ENCODE measurements around the gene HOXA1. TPM values are rescaled to one million over a fixed set of nuclear protein-coding genes. Genes with fewer than 3 reads are reported as not detected.

HOXA1 gene
- total RNA-seq, 2 experiments from 2014 or later: 0.12 to 0.14 TPM

GRCh38 chr7:27099453-27100370, 3.9 kb upstream of the HOXA1 start:
- CTCF ChIA-PET: interaction anchor here (0.8 to 1.1 kb wide), 2 partner anchors 11 to 16 kb away, joined by 3 to 4 read pairs; no protein-coding TSS in a partner anchor
- ATAC-seq (no peak), DNase-seq (no peak)
- POLR2A ChIA-PET: interaction anchor here (0.6 kb wide), 1 partner anchor 44 kb away, joined by 4 read pairs; no protein-coding TSS in a partner anchor
- H3K4me3 Mint-ChIP-seq: no peak overlapping the region
- peaks cover 41% of the 10 kb centered on the region for H3K4me1 Mint-ChIP-seq
- no peak overlapping the region for H3K27ac Mint-ChIP-seq
- intact Hi-C loops (cut with DNase I, micrococcal nuclease): loop anchor here (5.0 to 10.0 kb wide), 7 partner anchors 33 to 1237 kb away; partner anchors contain the start of genes EVX1 (in 1 of the 2), HOXA4 (in 1 of the 2), HOXA7 (in 1 of the 2) and SKAP2 (in 1 of the 2)
- peaks cover 84% of the 10 kb centered on the region for H3K27me3 Mint-ChIP-seq
- H3K9me3 Mint-ChIP-seq (ENCODE audit: low read depth): no peaks in the 10 kb centered on the region
- H3K36me3 Mint-ChIP-seq (ENCODE audit: low read depth): no peaks in the 10 kb centered on the region

- ChIA-PET POLR2A (no interaction called here), CTCF (interaction anchor here (0.6 to 1.1 kb wide), 6 partner anchors 8 to 981 kb away, joined by 3 to 4 read pairs (median 3); no protein-coding TSS in a partner anchor)
- intact Hi-C loops (cut with DNase I, micrococcal nuclease): loop anchor here (5.0 to 10.0 kb wide), 7 partner anchors 33 to 1237 kb away; partner anchors contain the start of genes EVX1 (in 1 of the 2), HOXA4 (in 1 of the 2), HOXA7 (in 1 of the 2) and SKAP2 (in 1 of the 2)
- Mint-ChIP-seq H3K27ac (no peak overlapping the region), H3K27me3 (peaks cover 85% of the 10 kb centered on the region), H3K4me3 (no peak overlapping the region), H3K9me3 (ENCODE audit: low read depth) (no peaks in the 10 kb centered on the region), H3K36me3 (ENCODE audit: low read depth) (no peaks in the 10 kb centered on the region), H3K4me1 (peaks cover 40% of the 10 kb centered on the region)
- no peak for ATAC-seq
- DNase-seq: peak; percentile 19
These were observed 3.0 kb upstream of the HOXA1 start for GRCh38 chr7:27098578-27099451.

- H3K9me3 Mint-ChIP-seq (ENCODE audit: low read depth): no peaks in the 10 kb centered on the region
- peak overlapping the region; percentile 70 for H3K4me3 Mint-ChIP-seq
- CTCF ChIA-PET: interaction anchor here (0.6 to 1.3 kb wide), 6 partner anchors 7 to 980 kb away, joined by 3 to 5 read pairs (median 3); no protein-coding TSS in a partner anchor
- ATAC-seq: no peak
- H3K27ac Mint-ChIP-seq: no peak overlapping the region
- H3K4me1 Mint-ChIP-seq: peaks cover 34% of the 10 kb centered on the region
- POLR2A ChIA-PET: no interaction called here
- peak; percentile 21 for DNase-seq
- intact Hi-C loops (cut with DNase I, micrococcal nuclease): loop anchor here (2.0 to 10.0 kb wide), 8 partner anchors 34 to 1236 kb away; partner anchors contain the start of genes EVX1 (in 1 of the 2), HOXA4 (in 1 of the 2), HOXA7 (in 1 of the 2) and SKAP2 (in 1 of the 2)
- H3K36me3 Mint-ChIP-seq (ENCODE audit: low read depth): no peaks in the 10 kb centered on the region
- H3K27me3 Mint-ChIP-seq: peaks cover 83% of the 10 kb centered on the region
These were observed 2.1 kb upstream of the HOXA1 start for GRCh38 chr7:27097686-27098577.

- DNase-seq (peak; percentile 11), ATAC-seq (no peak)
- POLR2A ChIA-PET: no interaction called here
- Mint-ChIP-seq H3K4me1 (peaks cover 26% of the 10 kb centered on the region), H3K36me3 (ENCODE audit: low read depth) (no peaks in the 10 kb centered on the region), H3K27ac (peak overlapping the region; percentile 38), H3K9me3 (ENCODE audit: low read depth) (no peaks in the 10 kb centered on the region), H3K4me3 (peak overlapping the region; percentile 70), H3K27me3 (peaks cover 84% of the 10 kb centered on the region)
- intact Hi-C loops (cut with DNase I, micrococcal nuclease): loop anchor here (1.0 to 10.0 kb wide), 10 partner anchors 35 to 1235 kb away; partner anchors contain the start of genes SKAP2 (in 2 of the 2), EVX1 (in 1 of the 2), HOXA4 (in 1 of the 2) and HOXA7 (in 1 of the 2)
- CTCF ChIA-PET: interaction anchor here (0.7 to 1.3 kb wide), 5 partner anchors 52 to 145 kb away, joined by 3 to 5 read pairs (median 4); no protein-coding TSS in a partner anchor
These were observed 1.1 kb upstream of the HOXA1 start for GRCh38 chr7:27096768-27097514.

GRCh38 chr7:27095050-27095896, 527 bp downstream of the HOXA1 start:
- intact Hi-C loops (cut with DNase I, micrococcal nuclease): loop anchor here (5.0 to 10.0 kb wide), 7 partner anchors 37 to 1233 kb away; partner anchors contain the start of genes EVX1 (in 1 of the 2), HOXA4 (in 1 of the 2), HOXA7 (in 1 of the 2) and SKAP2 (in 1 of the 2)
- Mint-ChIP-seq H3K27ac (peak overlapping the region; percentile 5), H3K4me3 (peak overlapping the region; percentile 70), H3K4me1 (peaks cover 23% of the 10 kb centered on the region), H3K9me3 (ENCODE audit: low read depth) (no peaks in the 10 kb centered on the region), H3K27me3 (peaks cover 81% of the 10 kb centered on the region), H3K36me3 (ENCODE audit: low read depth) (no peaks in the 10 kb centered on the region)
- peak; percentile 24 for DNase-seq
- ATAC-seq: no peak
- ChIA-PET POLR2A (no interaction called here), CTCF (interaction anchor here (0.9 to 1.0 kb wide), 3 partner anchors 10 to 64 kb away, joined by 3 to 4 read pairs (median 3); no protein-coding TSS in a partner anchor)

GRCh38 chr7:27094304-27095049, 1.3 kb downstream of the HOXA1 start:
- ChIA-PET POLR2A (no interaction called here), CTCF (interaction anchor here (0.9 to 1.0 kb wide), 3 partner anchors 9 to 65 kb away, joined by 3 to 4 read pairs (median 3); no protein-coding TSS in a partner anchor)
- peaks cover 23% of the 10 kb centered on the region for H3K4me1 Mint-ChIP-seq
- no peak for DNase-seq
- intact Hi-C loops (cut with DNase I, micrococcal nuclease): loop anchor here (5.0 to 10.0 kb wide), 7 partner anchors 38 to 1232 kb away; partner anchors contain the start of genes EVX1 (in 1 of the 2), HOXA4 (in 1 of the 2), HOXA7 (in 1 of the 2) and SKAP2 (in 1 of the 2)
- H3K4me3 Mint-ChIP-seq: no peak overlapping the region
- no peak overlapping the region for H3K27ac Mint-ChIP-seq
- H3K36me3 Mint-ChIP-seq (ENCODE audit: low read depth): no peaks in the 10 kb centered on the region
- no peak for ATAC-seq
- peaks cover 82% of the 10 kb centered on the region for H3K27me3 Mint-ChIP-seq
- no peaks in the 10 kb centered on the region for H3K9me3 Mint-ChIP-seq (ENCODE audit: low read depth)

- Mint-ChIP-seq H3K36me3 (ENCODE audit: low read depth) (no peaks in the 10 kb centered on the region), H3K27me3 (peaks cover 81% of the 10 kb centered on the region), H3K9me3 (ENCODE audit: low read depth) (no peaks in the 10 kb centered on the region), H3K4me1 (peaks cover 21% of the 10 kb centered on the region), H3K27ac (no peak overlapping the region), H3K4me3 (no peak overlapping the region)
- POLR2A ChIA-PET: no interaction called here
- DNase-seq (no peak), ATAC-seq (no peak)
- intact Hi-C loops (cut with DNase I, micrococcal nuclease): loop anchor here in 1 of 2 experiments (10.0 kb wide), 1 partner anchor 719 kb away; no protein-coding TSS in a partner anchor
- CTCF ChIA-PET: interaction anchor here (0.7 to 1.3 kb wide), 3 partner anchors 9 to 69 kb away, joined by 3 to 4 read pairs (median 3); no protein-coding TSS in a partner anchor
These were observed 2.5 kb downstream of the HOXA1 start for GRCh38 chr7:27093184-27093895.

GRCh38 chr7:27092819-27093110, 3.0 kb downstream of the HOXA1 start:
- H3K4me1 Mint-ChIP-seq: peaks cover 21% of the 10 kb centered on the region
- ChIA-PET POLR2A (no interaction called here), CTCF (interaction anchor here (0.6 to 1.3 kb wide), 4 partner anchors 9 to 70 kb away, joined by 3 to 4 read pairs (median 3); no protein-coding TSS in a partner anchor)
- ATAC-seq: no peak
- intact Hi-C loops (cut with DNase I, micrococcal nuclease): loop anchor here in 1 of 2 experiments (10.0 kb wide), 1 partner anchor 718 kb away; no protein-coding TSS in a partner anchor
- H3K4me3 Mint-ChIP-seq: no peak overlapping the region
- H3K9me3 Mint-ChIP-seq (ENCODE audit: low read depth): no peaks in the 10 kb centered on the region
- peaks cover 79% of the 10 kb centered on the region for H3K27me3 Mint-ChIP-seq
- no peak overlapping the region for H3K27ac Mint-ChIP-seq
- no peak for DNase-seq
- no peaks in the 10 kb centered on the region for H3K36me3 Mint-ChIP-seq (ENCODE audit: low read depth)

All from activated CD4-positive, alpha-beta T cell treated with anti-CD3 and anti-CD28 coated beads for 36 hours (primary cell).